Activated CD4-positive, alpha-beta T cell treated with anti-CD3 and anti-CD28 coated beads, Interleukin-10, Interleukin-2, amounts not matched to agents 100 ng/mL and 50 ng/mL, durations not matched to agents 16 hours and 8 hours (primary cell): ENCODE results near the gene CAMK2A.

Experiments
- DNase-seq: peaks from one replicate; pipeline ENCODE4 v3.0.0-alpha.2; 2020

Gene CAMK2A

DNA sequence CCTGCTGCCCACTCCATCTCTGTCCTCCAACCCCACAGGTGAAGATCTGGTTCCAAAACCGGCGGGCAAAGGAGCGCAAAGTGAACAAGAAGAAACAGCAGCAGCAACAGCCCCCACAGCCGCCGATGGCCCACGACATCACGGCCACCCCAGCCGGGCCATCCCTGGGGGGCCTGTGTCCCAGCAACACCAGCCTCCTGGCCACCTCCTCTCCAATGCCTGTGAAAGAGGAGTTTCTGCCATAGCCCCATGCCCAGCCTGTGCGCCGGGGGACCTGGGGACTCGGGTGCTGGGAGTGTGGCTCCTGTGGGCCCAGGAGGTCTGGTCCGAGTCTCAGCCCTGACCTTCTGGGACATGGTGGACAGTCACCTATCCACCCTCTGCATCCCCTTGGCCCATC is 106.1 kb downstream of the CAMK2A start:
- DNase-seq = no peak

DNA sequence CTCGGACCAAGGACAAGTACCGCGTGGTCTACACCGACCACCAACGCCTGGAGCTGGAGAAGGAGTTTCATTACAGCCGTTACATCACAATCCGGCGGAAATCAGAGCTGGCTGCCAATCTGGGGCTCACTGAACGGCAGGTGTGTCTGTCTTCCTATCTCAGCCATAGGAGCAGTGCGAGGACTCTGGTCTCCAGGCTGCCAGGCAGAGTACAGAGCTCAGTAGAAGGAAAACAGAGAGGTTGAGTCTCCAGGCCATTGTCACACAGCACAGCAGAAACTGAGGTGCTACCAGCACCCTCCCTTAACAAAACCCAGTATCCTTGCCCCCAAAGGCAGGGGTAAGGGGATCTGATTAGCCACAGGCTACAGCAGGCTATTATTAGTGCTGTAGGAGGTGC is 106.8 kb downstream of the CAMK2A start:
- DNase-seq = no peak

DNA sequence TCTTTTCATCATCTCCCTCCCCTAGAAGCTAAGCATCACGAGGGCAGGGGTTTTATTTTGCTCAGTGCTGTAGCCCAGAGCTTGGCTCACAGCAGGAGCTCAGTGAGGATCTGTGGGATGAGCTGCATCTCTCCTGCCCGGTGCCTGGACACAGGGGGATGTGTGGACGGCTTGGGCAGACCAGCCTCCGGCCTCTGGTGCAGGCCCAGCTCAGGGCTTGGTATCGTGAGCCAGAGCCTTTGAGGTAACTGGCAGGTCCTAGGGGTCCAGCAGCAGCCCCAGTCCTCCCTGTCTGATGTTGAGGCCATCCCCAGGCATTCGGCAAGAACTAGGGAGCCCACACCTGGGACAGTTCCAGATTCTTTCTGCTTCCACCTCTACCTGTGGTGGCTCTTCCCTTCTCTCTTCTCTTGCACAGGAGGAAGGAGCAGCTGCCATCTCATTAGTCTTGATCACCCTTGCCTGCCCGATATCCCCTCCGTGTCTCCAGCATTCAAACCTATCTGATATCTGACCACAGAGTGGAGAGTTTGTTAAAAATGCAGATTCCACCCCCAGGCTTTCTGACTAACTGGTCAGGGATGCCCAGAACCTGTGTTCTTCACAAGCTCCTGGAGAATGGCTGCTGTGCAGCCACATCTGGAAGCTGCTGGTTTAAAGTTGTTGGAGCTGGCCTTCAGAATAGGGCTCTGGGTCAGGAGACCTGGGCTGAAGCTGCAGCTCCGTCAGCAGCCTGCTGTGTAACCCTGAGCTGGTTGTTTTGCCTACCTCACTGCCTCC is 107.6 kb downstream of the CAMK2A start:
- no peak for DNase-seq

DNA sequence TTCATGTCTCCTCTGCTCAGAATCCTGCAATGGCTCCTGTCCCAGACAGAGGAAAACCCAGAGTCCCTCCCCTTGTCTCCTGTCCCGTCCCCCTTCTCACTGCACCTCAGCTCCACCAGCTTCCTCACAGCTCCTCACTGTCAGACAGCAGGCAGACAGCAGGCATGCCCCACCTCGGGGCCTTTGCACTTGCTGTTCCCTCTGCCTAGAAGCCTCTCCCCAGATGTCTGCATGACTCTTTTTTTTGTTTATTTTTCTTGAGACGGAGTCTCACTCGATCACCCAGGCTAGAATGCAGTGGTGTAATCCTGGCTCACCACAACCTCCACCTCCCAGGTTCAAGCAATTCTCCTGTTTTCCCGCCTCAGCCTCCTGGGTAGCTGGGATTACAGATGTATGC is 108.5 kb downstream of the CAMK2A start:
- DNase-seq = no peak

DNA sequence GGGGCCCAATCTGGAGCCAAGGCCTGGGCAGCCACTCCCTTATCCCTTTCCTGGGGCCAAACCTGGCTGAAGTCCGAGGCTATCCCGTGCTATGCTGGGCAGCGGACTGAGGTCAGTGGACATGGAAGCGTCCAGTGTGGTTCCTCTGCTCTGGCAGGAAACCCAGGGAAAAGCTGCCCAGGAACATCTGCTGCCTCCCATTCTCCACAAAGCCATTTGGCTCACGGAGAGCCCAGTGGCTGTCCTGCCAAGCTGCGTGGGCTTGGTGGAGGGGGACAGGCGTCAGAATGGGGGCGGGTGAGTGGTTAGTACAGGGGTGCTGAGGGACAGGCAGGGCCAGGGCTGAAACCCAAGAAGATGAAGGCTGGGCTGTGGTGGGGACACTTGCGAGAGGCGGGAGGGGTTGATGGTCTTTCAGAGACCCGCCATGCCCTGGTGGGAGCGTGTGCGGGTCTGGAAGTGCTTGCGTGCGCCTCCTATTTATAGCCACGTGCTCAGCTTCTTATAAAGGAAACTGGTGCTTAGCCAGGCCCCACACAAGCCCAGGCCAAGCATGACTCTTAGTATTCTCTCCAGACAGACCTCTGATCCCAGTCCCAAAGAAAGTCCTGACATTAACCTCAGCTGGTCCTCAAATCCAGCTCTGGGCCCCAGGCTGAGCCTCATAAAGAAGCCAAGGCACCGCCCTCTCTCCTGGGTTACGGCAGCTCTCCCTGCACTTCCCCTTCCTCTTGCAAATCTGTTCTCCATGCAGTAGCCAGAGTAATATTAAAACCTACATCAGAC is 109.1 kb downstream of the CAMK2A start:
- DNase-seq = no peak

DNA sequence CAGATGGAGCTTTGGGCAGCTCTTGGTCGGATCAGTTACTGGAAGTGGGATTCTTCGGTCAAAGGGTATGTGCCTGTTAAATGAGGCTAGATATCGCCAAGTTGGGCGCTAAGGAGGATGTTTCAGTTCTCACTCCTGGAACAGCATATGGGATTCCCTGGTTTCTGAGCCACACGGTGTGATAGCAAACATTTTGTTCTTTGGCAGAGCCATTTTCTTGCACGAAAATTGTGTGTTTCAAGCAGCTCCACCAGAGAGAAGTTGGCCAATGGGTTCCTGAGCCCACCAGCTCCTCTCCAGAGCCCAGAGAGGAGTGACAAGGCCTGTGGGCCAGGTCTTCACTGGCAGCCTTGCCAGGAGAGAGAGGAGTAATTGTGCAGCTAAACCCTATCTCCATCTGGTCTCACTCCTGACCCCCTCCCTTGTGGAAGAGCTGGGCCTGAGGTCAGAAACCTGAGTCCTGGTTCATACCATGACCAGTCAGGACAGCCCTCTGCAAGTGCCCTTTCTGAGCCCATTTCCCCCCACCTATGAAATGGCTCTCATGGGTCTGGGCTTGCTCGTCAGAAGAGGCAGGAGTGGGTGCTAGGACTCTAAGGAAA is 110.5 kb downstream of the CAMK2A start:
- no peak for DNase-seq

DNA sequence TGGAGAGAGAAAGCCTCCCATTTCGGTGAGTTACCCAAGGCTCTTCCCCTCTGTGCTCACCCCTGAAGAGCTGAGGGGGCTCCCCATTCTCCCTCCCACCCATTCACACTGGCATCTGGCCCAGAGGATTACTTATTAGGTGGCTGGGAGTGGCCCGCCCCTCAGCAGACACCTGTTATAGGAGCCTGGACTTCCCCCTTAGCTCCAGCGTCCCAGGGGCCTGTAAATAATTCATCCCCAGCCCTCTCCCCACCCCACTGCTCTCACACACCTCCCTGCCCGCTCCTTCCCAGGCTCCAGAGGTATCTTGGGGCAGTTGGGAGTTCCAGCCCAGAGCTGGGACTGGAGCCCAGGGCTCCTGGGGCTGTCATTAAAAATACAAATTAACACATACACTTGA is 111.3 kb downstream of the CAMK2A start:
- DNase-seq = no peak

DNA sequence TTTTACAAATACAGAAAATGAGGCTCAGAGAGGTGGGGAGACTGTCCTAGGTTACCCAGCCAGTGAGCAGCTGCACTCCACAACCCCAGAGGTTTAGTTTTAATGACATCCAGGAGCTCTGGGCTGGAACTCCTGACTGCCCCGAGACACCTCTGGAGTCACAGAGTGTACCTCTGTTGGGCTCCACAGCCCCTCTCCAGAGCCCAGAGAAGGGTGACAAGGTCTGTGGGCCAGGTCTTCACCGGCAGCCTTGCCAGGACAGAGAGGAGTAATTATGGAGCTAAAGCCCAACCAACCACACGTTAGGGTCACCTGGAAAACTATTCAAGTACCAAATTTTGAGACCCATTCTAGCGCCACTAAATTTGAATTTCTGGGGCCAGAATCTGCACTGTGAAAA is 111.9 kb downstream of the CAMK2A start:
- DNase-seq = no peak

DNA sequence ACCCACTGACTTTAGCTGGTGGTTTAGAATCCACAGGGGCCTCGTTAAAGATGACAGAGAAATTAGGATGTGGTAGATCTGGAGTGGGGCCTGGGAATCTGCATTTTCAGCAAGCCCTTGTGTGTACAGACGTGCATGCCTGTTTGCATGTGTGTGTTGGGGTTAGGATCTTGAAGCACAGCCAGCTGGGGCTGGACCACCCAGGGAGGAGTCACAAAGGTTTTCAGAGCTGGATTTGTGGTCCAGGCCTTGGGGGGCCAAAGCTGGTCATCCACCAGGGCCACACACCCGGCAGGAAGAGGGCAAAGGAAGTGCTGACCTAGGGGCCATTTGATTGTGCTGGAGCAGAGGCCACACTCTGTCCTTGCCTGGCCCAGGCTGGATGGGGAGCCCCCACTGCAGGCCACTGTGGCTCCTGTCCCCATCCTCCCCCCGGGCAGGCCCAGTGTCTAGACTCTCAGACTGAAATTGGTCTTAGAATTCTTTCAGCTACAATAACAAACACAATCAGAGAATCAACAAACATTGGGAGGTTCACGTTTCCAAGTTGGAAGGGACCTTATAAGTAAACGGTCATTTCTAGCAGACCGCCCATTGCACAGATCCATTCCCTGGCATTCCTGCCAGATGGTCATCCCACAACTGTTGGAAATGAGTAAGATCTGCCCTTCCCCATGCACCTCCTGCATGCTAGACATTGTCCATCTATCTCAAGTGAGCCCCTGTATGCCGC is 112.7 kb downstream of the CAMK2A start:
- no peak for DNase-seq

DNA sequence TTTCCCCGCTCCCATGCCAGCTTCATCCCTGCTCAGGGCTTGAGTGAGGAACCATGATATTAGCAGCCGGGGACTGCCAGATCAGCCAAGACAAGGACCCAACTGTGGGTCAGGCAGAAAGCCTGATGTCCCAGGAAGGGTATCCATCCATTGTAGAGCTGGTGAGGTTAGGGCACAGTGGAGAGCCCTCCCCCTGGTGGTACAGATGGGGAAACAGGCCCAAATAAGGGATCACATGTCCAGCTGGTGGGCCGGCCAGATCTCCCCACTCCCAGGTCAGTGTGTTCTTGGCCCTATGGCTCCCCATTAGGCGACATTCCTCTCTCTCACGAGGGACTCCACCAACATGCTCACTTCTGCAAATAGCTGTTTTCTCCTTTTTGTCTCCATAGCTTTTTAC is 114.0 kb downstream of the CAMK2A start:
- no peak for DNase-seq

DNA sequence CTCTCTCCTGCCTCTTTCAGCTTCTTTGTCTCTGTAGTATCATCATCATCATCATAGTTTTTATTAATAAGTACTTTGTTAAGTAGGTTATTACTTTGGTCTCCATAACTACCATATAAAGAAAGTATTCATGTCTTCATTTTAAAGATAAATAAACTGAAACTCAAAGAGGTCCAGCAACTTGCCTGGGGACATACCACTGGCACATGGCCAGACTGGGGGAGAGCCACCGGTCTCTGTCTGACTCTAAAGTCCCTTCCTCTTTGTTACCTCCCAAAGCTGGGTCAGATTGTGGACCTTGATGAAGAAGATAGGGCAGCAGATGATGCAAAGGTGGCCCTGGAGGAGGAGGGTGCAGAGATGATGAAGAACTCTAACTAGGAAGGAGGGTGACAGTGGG is 114.5 kb downstream of the CAMK2A start:
- DNase-seq = no peak

DNA sequence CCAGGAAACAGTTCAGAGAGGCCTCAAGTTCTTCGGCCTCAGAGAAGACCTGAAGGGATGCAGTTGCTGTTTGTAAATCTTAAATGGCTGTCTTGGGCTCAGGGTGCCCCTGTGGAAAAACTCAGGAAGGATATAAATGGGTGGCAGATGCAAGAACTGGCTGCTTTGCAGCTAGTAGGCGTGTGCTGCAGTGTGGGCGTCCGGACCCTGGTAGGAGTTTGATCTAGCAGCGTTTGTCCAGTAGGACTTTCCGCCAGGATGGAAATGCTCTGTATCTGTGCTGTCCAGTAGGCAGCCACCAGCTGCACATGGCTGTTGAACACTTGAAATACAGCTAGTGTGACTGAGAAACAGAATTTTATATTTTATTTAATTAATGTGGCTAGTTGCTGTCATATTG is 115.3 kb downstream of the CAMK2A start:
- no peak for DNase-seq

DNA sequence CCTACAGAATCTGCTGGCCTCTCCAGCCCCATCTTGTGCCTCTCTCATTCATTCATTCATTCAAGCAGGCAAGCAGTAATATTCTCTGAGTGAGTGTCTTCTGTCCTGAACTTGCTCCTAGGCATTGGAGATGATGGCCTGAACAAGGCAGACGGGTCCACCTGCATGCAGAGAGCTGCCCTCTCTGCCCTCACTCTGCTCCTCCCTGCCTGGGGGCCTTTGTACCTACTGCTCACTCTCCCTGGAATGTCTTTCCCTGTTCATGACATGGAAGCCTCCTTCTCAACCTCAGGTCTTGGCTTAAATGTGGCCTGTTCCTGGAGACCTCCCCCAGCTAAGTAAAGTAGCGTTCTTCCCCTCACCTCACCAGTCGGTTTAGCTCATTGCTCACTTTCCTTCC is 116.4 kb downstream of the CAMK2A start:
- no peak for DNase-seq

DNA sequence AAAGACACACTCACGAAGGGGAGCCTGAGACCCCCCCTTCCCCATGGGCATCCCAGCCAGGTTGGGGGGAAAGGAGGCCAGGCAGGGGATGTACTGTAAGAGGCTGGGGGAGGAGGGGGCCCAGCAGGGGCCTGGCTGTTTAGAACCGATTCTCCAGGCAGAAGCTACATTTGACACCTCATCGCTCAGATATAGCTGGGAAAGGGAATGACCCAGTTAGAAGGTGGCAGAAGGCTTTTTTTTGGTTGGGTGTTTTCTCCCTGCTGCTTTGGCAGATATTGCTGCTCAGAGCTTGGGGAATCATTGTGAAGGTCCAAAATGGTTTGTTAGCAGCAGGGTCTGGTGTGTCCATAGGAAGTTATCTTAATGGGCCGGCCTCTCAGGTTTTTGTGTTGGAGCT is 117.0 kb downstream of the CAMK2A start:
- no peak for DNase-seq

DNA sequence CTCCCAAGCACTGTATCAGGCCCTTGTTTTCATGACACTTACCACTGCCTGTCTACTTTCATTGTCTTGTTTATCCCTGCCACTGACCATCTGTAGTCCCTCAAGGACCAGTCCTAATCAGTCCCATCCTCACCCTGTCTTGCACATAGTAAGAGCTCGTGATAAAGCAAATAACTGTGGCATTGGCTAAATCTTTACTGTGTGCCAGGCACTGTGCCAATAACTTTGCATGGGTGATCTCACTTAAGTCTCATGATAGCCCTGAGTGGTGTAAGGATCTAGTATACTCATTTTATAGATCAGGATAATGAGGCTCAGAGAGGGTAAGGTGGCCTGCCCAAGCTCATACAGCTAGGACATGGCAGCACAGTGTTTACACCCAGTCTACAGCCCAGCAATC is 117.4 kb downstream of the CAMK2A start:
- DNase-seq = no peak
